Measurements from ENCODE around the gene RFX2.

GRCh38 chr19:6062961-6063575 lies 47.2 kb downstream of the RFX2 start:
- no peak for TF ChIP-seq CTCF (IDR thresholded peaks at IDR 0.05)
- no peak for TF ChIP-seq POLR2A (IDR thresholded peaks at IDR 0.05)
- no peak for TF ChIP-seq EP300 (IDR thresholded peaks at IDR 0.05)
